Neutrophil (primary cell): ENCODE results near the gene BARHL2.

Experiments used
- H3K27ac ChIP-seq: fragments of 200-600 bp; sonication (generic); 2 replicates; pipeline ENCODE4 v1.5.1; 2016; ENCODE audit warnings: mild to moderate bottlenecking, moderate library complexity
- H3K27me3 ChIP-seq: fragments of 200-600 bp; sonication (generic); 2 replicates; pipeline ENCODE4 v1.6.0; 2016; ENCODE audit warnings: mild to moderate bottlenecking
- H3K36me3 ChIP-seq: fragments of 200-600 bp; sonication (generic); 2 replicates; pipeline ENCODE4 v1.5.1; 2017
- H3K4me1 ChIP-seq, 2 experiments: fragments of 200-600 bp in 1 of 2; sonication (generic) in 1 of 2; 1 replicate in 1 of 2; 2 replicates in 1 of 2; pipeline versions ENCODE4 v1.5.1 to v1.6.1; 2013 to 2016; ENCODE audit warnings: low read depth in 1 of 2, low read length in 1 of 2, mild to moderate bottlenecking in 1 of 2, moderate library complexity in 1 of 2; ENCODE audit not compliant: control insufficient read depth in 1 of 2, insufficient read depth in 1 of 2
- H3K4me3 ChIP-seq, 2 experiments: fragments of 200-600 bp in 1 of 2; sonication (generic) in 1 of 2; 1 replicate in 1 of 2; 2 replicates in 1 of 2; pipeline ENCODE4 v1.5.1; 2013 to 2016; ENCODE audit warnings: low read depth in 1 of 2, low read length in 1 of 2, mild to moderate bottlenecking in 1 of 2, moderate library complexity in 1 of 2
- H3K9me3 ChIP-seq: fragments of 200-600 bp; sonication (generic); 2 replicates; pipeline ENCODE4 v1.5.1; 2016
- TF ChIP-seq, protein P1 (sequence below): fragments of 200-600 bp; sonication (generic); IDR thresholded peaks from 2 replicates; pipeline ENCODE4 v1.5.1; 2016; ENCODE audit warnings: antibody characterized with exemption

BARHL2 gene

GRCh38 chr1:90731382-90732050 lies 14.4 kb upstream of the BARHL2 start:
- Histone ChIP-seq H3K27me3 (peaks cover 100% of the 10 kb centered on the region), H3K36me3 (no peaks in the 10 kb centered on the region)

DNA sequence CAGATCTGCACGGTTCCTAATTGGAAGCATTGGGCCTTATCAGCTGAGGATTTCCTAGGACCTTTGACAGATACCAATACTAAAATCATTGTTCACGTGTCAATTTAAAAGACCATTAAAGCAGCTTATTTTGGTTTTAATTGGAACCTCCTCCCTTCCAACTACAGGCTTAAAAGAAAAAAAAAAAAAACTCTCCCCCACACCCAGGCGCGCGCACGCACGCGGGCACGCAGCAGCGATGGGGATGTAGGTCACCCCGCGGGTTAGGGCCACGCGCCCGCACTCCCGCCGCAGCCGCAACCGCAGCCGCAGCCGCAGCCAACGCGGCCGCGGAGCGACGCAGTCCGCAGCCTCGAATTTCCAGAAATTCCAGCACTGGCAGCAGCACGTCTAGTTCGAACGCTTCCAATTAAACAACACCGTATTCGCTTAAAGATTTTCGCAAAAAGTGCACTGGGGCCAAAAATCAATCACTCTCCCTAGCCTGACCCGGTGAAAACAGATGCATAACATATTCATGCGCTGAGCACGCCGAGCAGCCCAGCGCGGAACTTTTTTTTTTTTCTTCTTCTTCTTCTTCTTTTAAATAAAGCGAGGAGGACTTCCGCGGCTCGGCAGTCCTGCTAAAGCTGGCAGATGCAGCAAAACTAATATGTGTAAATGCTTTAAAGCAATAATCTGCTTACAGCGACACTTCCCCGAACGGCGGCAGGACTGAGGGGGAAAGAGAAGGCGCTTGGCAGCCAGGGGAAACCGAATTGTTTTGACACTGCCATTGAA lies 13.3 kb upstream of the BARHL2 start:
- TF ChIP-seq, protein P1, sequence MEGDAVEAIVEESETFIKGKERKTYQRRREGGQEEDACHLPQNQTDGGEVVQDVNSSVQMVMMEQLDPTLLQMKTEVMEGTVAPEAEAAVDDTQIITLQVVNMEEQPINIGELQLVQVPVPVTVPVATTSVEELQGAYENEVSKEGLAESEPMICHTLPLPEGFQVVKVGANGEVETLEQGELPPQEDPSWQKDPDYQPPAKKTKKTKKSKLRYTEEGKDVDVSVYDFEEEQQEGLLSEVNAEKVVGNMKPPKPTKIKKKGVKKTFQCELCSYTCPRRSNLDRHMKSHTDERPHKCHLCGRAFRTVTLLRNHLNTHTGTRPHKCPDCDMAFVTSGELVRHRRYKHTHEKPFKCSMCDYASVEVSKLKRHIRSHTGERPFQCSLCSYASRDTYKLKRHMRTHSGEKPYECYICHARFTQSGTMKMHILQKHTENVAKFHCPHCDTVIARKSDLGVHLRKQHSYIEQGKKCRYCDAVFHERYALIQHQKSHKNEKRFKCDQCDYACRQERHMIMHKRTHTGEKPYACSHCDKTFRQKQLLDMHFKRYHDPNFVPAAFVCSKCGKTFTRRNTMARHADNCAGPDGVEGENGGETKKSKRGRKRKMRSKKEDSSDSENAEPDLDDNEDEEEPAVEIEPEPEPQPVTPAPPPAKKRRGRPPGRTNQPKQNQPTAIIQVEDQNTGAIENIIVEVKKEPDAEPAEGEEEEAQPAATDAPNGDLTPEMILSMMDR, result no peak
- no peak overlapping the region for H3K4me3 ChIP-seq
- H3K9me3 ChIP-seq, result no peaks in the 10 kb centered on the region
- H3K27ac ChIP-seq, result no peak overlapping the region
- peaks cover 100% of the 10 kb centered on the region for H3K27me3 ChIP-seq
- peaks cover 5 to 9% of the 10 kb centered on the region in 2 experiments for H3K4me1 ChIP-seq
- no peaks in the 10 kb centered on the region for H3K36me3 ChIP-seq

More at GRCh38 chr1:90731382-90732050, 14.4 kb upstream of the BARHL2 start:
- TF ChIP-seq, protein P1, result no peak
- Histone ChIP-seq H3K27ac (no peak overlapping the region), H3K9me3 (no peaks in the 10 kb centered on the region), H3K4me1 (peaks cover 3 to 5% of the 10 kb centered on the region in 2 experiments), H3K4me3 (no peak overlapping the region)

DNA sequence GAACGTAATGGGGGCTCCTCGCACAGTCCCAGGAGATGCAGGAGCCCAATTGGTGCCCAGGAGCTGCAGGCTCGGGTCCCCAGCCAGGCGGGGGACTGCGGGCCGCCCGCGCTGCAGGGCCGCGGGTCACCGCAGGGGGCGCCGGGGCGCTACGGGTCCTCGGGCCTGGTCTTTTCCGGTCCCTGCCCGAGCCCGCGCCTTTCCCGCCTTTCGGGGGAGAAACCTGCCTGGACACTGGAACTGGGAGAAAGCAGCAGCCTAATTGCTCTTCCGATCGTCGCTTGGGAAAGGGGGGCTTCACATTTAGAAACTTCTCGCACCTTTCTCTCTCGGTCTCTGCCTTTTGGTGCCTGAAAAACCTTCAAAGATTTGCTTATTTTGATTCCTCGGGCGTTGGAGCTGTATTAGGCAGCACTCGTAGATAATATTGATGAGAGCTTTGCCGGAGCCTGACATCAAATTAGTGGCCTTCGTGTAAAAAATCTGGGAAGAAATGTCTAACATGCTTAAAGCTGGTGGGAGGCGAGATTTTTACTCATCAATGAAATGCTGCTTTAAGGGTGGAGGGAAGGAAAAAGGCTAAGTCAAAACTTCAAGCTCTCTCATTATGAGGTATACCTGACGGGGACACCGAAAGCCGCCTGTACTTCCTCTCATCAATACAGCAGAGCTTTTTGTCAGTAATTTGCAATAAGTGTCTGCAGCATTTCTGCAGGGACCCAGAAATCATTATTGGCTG lies 12.6 kb upstream of the BARHL2 start:
- Histone ChIP-seq H3K4me3 (no peak overlapping the region), H3K36me3 (no peaks in the 10 kb centered on the region), H3K27me3 (peaks cover 100% of the 10 kb centered on the region), H3K9me3 (no peaks in the 10 kb centered on the region), H3K27ac (no peak overlapping the region), H3K4me1 (peaks cover 5 to 9% of the 10 kb centered on the region in 2 experiments)
- TF ChIP-seq, protein P1, result no peak

GRCh38 chr1:90728502-90729287 lies 11.6 kb upstream of the BARHL2 start:
- no peaks in the 10 kb centered on the region for H3K9me3 ChIP-seq
- peaks cover 5 to 10% of the 10 kb centered on the region in 2 experiments for H3K4me1 ChIP-seq
- peaks cover 100% of the 10 kb centered on the region for H3K27me3 ChIP-seq
- H3K36me3 ChIP-seq, result no peaks in the 10 kb centered on the region
- H3K4me3 ChIP-seq, result no peak overlapping the region
- no peak overlapping the region for H3K27ac ChIP-seq
- TF ChIP-seq, protein P1, result no peak

DNA sequence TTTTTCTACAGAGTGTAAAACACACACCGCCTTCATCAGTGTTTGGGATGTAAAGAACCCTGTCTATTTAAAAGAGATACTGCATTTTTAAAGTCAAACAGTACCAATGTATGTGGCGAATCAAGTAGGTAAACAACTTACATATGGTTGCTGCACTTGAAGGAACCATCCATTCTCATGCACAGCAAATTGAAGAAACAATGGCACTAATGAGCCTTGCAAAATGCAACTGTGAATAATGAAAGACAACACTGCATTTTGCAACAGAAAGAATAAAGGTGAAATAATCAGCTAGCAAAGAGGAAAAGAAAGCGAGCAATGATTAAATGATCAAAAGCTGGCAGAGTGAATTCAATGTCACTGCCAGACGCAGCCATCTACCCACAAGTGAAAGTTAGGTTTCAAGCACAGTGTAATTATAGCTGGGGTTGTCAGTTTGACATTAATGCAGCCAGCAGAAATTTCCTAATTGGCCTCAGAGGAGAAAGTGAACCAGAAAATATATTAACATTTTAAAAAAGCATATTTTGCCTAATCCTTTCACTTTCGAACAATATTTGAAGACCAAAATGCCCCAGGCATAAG lies 10.9 kb upstream of the BARHL2 start:
- Histone ChIP-seq H3K9me3 (no peaks in the 10 kb centered on the region), H3K36me3 (no peaks in the 10 kb centered on the region), H3K27ac (no peak overlapping the region), H3K27me3 (peaks cover 100% of the 10 kb centered on the region), H3K4me3 (no peak overlapping the region), H3K4me1 (peaks cover 5 to 15% of the 10 kb centered on the region in 2 experiments)
- TF ChIP-seq, protein P1, result no peak
